ENCODE measurements around the gene CHRNA9.

- TF ChIP-seq CTCF (IDR thresholded peaks at IDR 0.05) (no peak), POLR2A (IDR thresholded peaks at IDR 0.05) (no peak)
Measured at GRCh38 chr4:40378619-40379018, 43.5 kb downstream of the CHRNA9 start.
